SK-N-MC (cell line): ENCODE results near the gene TST.

Experiments
- EZH2 ChIP-seq: fragments of 200-600 bp; sonication (generic); IDR thresholded peaks from one replicate; pipeline ENCODE4 v1.6.1; 2017; ENCODE audit warnings: antibody characterized with exemption
- POLR2AphosphoS5 ChIP-seq: IDR thresholded peaks from 2 replicates; pipeline ENCODE4 v1.6.1; 2012; ENCODE audit warnings: mild to moderate bottlenecking, low read depth, low read length, borderline replicate concordance

GRCh38 chr22:36982136-36982535 is 37.1 kb downstream of the TST start:
- TF ChIP-seq POLR2AphosphoS5 (no peak), EZH2 (no peak)
